GM23338 (cell line): ENCODE results near the gene ATAD1. TPM values are rescaled to one million over a fixed set of nuclear protein-coding genes. Genes with fewer than 3 reads are reported as not detected.

Experiments used
- ATAC-seq: fragments of 200-7000 bp; cut with Tn5 transposase; 3 replicates; pipeline ENCODE4 v1.9.1; 2020
- DNase-seq: peaks from one replicate; pipeline ENCODE4 v3.0.0-alpha.2; 2015; ENCODE audit warnings: low spot score
- H2AFZ ChIP-seq: fragments of 200-600 bp; sonication (generic); 2 replicates; pipeline ENCODE4 v1.8.0; 2016; ENCODE audit warnings: antibody characterized with exemption, mild to moderate bottlenecking, moderate library complexity
- H3F3A ChIP-seq: fragments of 200-600 bp; sonication (generic); replicated peaks from 2 replicates; pipeline ENCODE4 v1.8.0; 2017; ENCODE audit warnings: antibody characterized with exemption, mixed run types, low read depth
- H3K27ac ChIP-seq: fragments of 200-600 bp; sonication (generic); 2 replicates; pipeline ENCODE4 v1.6.1; 2016; ENCODE audit warnings: low read depth
- H3K27me3 ChIP-seq: fragments of 200-600 bp; sonication (generic); 2 replicates; pipeline ENCODE4 v1.8.0; 2016; ENCODE audit warnings: mild to moderate bottlenecking, mixed run types, moderate library complexity; ENCODE audit not compliant: insufficient read depth
- H3K36me3 ChIP-seq: fragments of 200-600 bp; sonication (generic); 2 replicates; pipeline ENCODE4 v1.8.0; 2016; ENCODE audit warnings: mild to moderate bottlenecking; ENCODE audit not compliant: insufficient read depth
- H3K4me1 ChIP-seq: fragments of 200-600 bp; sonication (generic); 2 replicates; pipeline ENCODE4 v1.8.0; 2016; ENCODE audit warnings: mild to moderate bottlenecking, moderate library complexity; ENCODE audit not compliant: insufficient read depth
- H3K4me2 ChIP-seq: fragments of 200-600 bp; sonication (generic); 2 replicates; pipeline ENCODE4 v1.7.1; 2017; ENCODE audit warnings: mixed run types
- H3K4me3 ChIP-seq: fragments of 200-600 bp; sonication (generic); 2 replicates; pipeline ENCODE4 v1.6.1; 2016; ENCODE audit warnings: mixed run types
- H3K79me2 ChIP-seq: fragments of 200-600 bp; sonication (generic); replicated peaks from 2 replicates; pipeline ENCODE4 v1.8.0; 2017; ENCODE audit warnings: mild to moderate bottlenecking; ENCODE audit not compliant: insufficient read depth
- H3K9me2 ChIP-seq: fragments of 200-600 bp; sonication (generic); 2 replicates; pipeline ENCODE4 v1.8.0; 2017; ENCODE audit not compliant: insufficient read depth
- H4K20me1 ChIP-seq: fragments of 200-600 bp; sonication (generic); replicated peaks from 2 replicates; pipeline ENCODE4 v1.8.0; 2017; ENCODE audit warnings: mild to moderate bottlenecking; ENCODE audit not compliant: insufficient read depth
- H3K27ac Mint-ChIP-seq: 2 replicates; pipeline ENCODE4 v1.8.0; 2020; ENCODE audit warnings: inconsistent platforms, mild to moderate bottlenecking, moderate library complexity, mixed read lengths
- H3K27me3 Mint-ChIP-seq: 3 replicates; pipeline ENCODE4 v1.8.0; 2022; ENCODE audit warnings: low read depth, mild to moderate bottlenecking, moderate library complexity, mixed read lengths, inconsistent platforms; ENCODE audit not compliant: insufficient read depth, poor library complexity
- H3K36me3 Mint-ChIP-seq: 3 replicates; pipeline ENCODE4 v1.8.0; 2021; ENCODE audit warnings: low read depth, mild to moderate bottlenecking, inconsistent platforms, moderate library complexity, mixed read lengths
- H3K4me1 Mint-ChIP-seq: 3 replicates; pipeline ENCODE4 v1.8.0; 2020; ENCODE audit warnings: mild to moderate bottlenecking, inconsistent platforms, mixed read lengths
- H3K4me3 Mint-ChIP-seq: 3 replicates; pipeline ENCODE4 v1.8.0; 2021; ENCODE audit warnings: moderate library complexity, mild to moderate bottlenecking, inconsistent platforms, mixed read lengths
- H3K9me3 Mint-ChIP-seq: 3 replicates; pipeline ENCODE4 v1.8.0; 2020; ENCODE audit warnings: moderate library complexity, mild to moderate bottlenecking, inconsistent platforms, mixed read lengths
- EZH2phosphoT487 ChIP-seq: fragments of 200-600 bp; sonication (generic); IDR thresholded peaks from one replicate; pipeline ENCODE4 v1.8.1; 2018; ENCODE audit warnings: antibody characterized with exemption; ENCODE audit not compliant: unreplicated experiment
- JUNB ChIP-seq: IDR thresholded peaks from one replicate; pipeline ENCODE4 v1.6.1; 2016; ENCODE audit warnings: antibody characterized with exemption; ENCODE audit not compliant: unreplicated experiment
- ZNF114 ChIP-seq: fragments of 250-450 bp; sonication (Bioruptor Pico); IDR thresholded peaks from 2 replicates; pipeline ENCODE4 v1.5.0; 2020; ENCODE audit warnings: mild to moderate bottlenecking, moderate library complexity
- ZNF462 ChIP-seq: fragments of 250-450 bp; sonication (Bioruptor Pico); IDR thresholded peaks from 2 replicates; pipeline ENCODE4 v1.5.0; 2020; ENCODE audit warnings: mild to moderate bottlenecking, moderate library complexity
- polyA plus RNA-seq: library from polyadenylated mRNA; unstranded; fragments of >200 nt; fragmentation: Nextera tagmentation; extraction: Ambion mirVana; gene quantifications from 2 replicates; pipeline ENCODE4 v1.2.1, GENCODE V29; 2016
- total RNA-seq: library from RNA; depleted of rRNA; stranded (reverse); fragments of >200 nt; shearing (Covaris generic); gene quantifications from 2 replicates; pipeline ENCODE4 v1.2.3, GENCODE V29; 2014

The ATAD1 gene
- total and polyA plus RNA-seq, 2 experiments from 2014 or later = 30.3 to 49.6 TPM

- no peak for TF ChIP-seq ZNF462
- no peak for TF ChIP-seq ZNF114 (CRISPR knock-in tag)
Observed at GRCh38 chr10:87753995-87754866, 63.8 kb downstream of the ATAD1 start (continued).

GRCh38 chr10:87752566-87752965, 65.5 kb downstream of the ATAD1 start:
- Histone ChIP-seq H3K36me3 (no peaks in the 10 kb centered on the region; the same call in 1 of the 2 replicates), H3K4me1 (peaks cover 23% of the 10 kb centered on the region), H3K4me3 (no peak overlapping the region), H3K79me2 (no peaks in the 10 kb centered on the region), H3K27ac (no peak overlapping the region), H3K9me2 (no peaks in the 10 kb centered on the region), H3K4me2 (no peak overlapping the region), H4K20me1 (no peaks in the 10 kb centered on the region), H2AFZ (no peak overlapping the region), H3K27me3 (no peaks in the 10 kb centered on the region), H3F3A (no peaks in the 10 kb centered on the region; the same call in 1 of the 2 replicates)
- TF ChIP-seq ZNF114 (CRISPR knock-in tag) = no peak
- no peak for TF ChIP-seq EZH2phosphoT487
- no peak for TF ChIP-seq JUNB
- Mint-ChIP-seq H3K9me3 (0 out of 3 replicates have a peak, but pooled peaks cover 4% of the 10 kb centered on the region), H3K27me3 (peaks cover 4% of the 10 kb centered on the region), H3K27ac (no peak overlapping the region), H3K4me1 (peaks cover 30% of the 10 kb centered on the region), H3K4me3 (no peak overlapping the region), H3K36me3 (peaks cover 36% of the 10 kb centered on the region; the same call in 2 of the 3 replicates)
- ATAC-seq (no peak), DNase-seq (no peak)
